Spleen (tissue), 7 donors: ENCODE data around the gene SNRNP48.

Experiments
- POLR2A ChIP-seq, 3 donors: fragments of 450-650 bp; IDR thresholded peaks; one replicate each; pipeline ENCODE4 v1.5.1; 2017; ENCODE audit warnings: antibody characterized with exemption in 3 of 3, mild to moderate bottlenecking in 1 of 3
- TF ChIP-seq, protein P1 (sequence below), 11 experiments: fragments of 200-600 bp in 7 of 11; fragments of 450-650 bp in 4 of 11; sonication (generic) in 4 of 11; IDR thresholded peaks in 8 of 11; conservative IDR thresholded peaks in 3 of 11; 1 replicate in 7 of 11; 2 replicates in 4 of 11; pipeline versions ENCODE4 v1.4.0 to v1.8.0; 2016 to 2021; ENCODE audit warnings: antibody characterized with exemption in 11 of 11, inconsistent platforms in 4 of 11, mild to moderate bottlenecking in 1 of 11
- donor health status: DM: no; HTN: no; CAD: no; lungs with moderate emphysema.
- donor health status: DM: no; HTN: no; CAD: no.
- donor health status: DM: no; HTN: no; CAD: no.

DNA sequence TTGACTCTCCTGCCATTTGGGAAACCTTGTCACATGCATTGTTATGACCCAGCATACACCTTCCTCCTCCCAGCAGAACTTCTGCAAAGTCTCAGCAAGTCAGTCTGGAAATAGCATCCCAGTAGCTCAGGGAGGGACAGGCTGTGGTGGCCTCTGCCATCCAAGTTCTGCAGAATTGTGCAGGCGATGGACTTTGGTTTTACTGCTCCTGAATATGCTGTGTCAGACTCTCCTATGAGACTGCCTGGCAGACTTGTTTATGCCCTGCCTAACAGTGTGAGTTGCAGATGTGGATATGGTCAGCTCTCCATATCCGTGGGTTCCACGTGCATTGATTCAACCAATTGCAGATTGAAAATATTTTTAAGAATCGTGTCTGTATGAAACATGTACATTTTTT lies 52.8 kb downstream of the SNRNP48 start:
- TF ChIP-seq, protein P1, sequence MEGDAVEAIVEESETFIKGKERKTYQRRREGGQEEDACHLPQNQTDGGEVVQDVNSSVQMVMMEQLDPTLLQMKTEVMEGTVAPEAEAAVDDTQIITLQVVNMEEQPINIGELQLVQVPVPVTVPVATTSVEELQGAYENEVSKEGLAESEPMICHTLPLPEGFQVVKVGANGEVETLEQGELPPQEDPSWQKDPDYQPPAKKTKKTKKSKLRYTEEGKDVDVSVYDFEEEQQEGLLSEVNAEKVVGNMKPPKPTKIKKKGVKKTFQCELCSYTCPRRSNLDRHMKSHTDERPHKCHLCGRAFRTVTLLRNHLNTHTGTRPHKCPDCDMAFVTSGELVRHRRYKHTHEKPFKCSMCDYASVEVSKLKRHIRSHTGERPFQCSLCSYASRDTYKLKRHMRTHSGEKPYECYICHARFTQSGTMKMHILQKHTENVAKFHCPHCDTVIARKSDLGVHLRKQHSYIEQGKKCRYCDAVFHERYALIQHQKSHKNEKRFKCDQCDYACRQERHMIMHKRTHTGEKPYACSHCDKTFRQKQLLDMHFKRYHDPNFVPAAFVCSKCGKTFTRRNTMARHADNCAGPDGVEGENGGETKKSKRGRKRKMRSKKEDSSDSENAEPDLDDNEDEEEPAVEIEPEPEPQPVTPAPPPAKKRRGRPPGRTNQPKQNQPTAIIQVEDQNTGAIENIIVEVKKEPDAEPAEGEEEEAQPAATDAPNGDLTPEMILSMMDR (IDR thresholded peaks at IDR 0.05 in 8 of 11, conservative IDR thresholded peaks at IDR 0.05 in 3 of 11), result no peak
- no peak for TF ChIP-seq POLR2A (IDR thresholded peaks at IDR 0.05)
